Osteoblast (primary cell): ENCODE data around the gene SHROOM3. TPM values are rescaled to one million over a fixed set of nuclear protein-coding genes. Genes with fewer than 3 reads are reported as not detected.
"Not testable (repeated sequence)": the region's sequence is repeated elsewhere in the genome, so short reads cannot be mapped to it uniquely, and the experiment has no call there.

Source experiments
- DNase-seq: peaks from one replicate; pipeline ENCODE4 v3.0.0; 2011; ENCODE audit warnings: low spot score, mixed read lengths; ENCODE audit not compliant: insufficient read length; ENCODE audit errors: missing footprints
- H2AFZ ChIP-seq: 2 replicates; pipeline ENCODE4 v1.6.0; 2011; ENCODE audit warnings: mild to moderate bottlenecking, low read length
- H3K27ac ChIP-seq: 2 replicates; pipeline ENCODE4 v1.5.1; 2011; ENCODE audit warnings: mild to moderate bottlenecking, low read depth, low read length, moderate library complexity
- H3K27me3 ChIP-seq: 2 replicates; pipeline ENCODE4 v1.6.0; 2012; ENCODE audit warnings: mild to moderate bottlenecking, control low read depth, inconsistent platforms, low read length, moderate library complexity; ENCODE audit not compliant: insufficient read depth
- H3K36me3 ChIP-seq: 2 replicates; pipeline ENCODE4 v1.5.1; 2011; ENCODE audit warnings: mild to moderate bottlenecking, low read length, control low read depth, moderate library complexity; ENCODE audit not compliant: insufficient read depth
- H3K4me1 ChIP-seq: 2 replicates; pipeline ENCODE4 v1.5.1; 2011; ENCODE audit warnings: mild to moderate bottlenecking, low read length, control low read depth, moderate library complexity; ENCODE audit not compliant: insufficient read depth
- H3K4me2 ChIP-seq: 2 replicates; pipeline ENCODE4 v1.6.0; 2011; ENCODE audit warnings: mild to moderate bottlenecking, low read length; ENCODE audit not compliant: insufficient read depth
- H3K4me3 ChIP-seq: fragments of 200-600 bp; sonication (generic); 3 replicates; pipeline ENCODE4 v1.5.1; 2012; ENCODE audit warnings: mild to moderate bottlenecking, low read length, inconsistent platforms; ENCODE audit not compliant: insufficient read depth
- H3K79me2 ChIP-seq: 2 replicates; pipeline ENCODE4 v1.6.0; 2012; ENCODE audit warnings: mild to moderate bottlenecking, low read length, control low read depth, inconsistent platforms; ENCODE audit not compliant: insufficient read depth
- H3K9me3 ChIP-seq: 2 replicates; pipeline ENCODE4 v1.5.1; 2011; ENCODE audit warnings: low read depth, low read length, control low read depth
- H4K20me1 ChIP-seq: 2 replicates; pipeline ENCODE4 v1.6.0; 2012; ENCODE audit warnings: mild to moderate bottlenecking, low read length, control low read depth; ENCODE audit not compliant: insufficient read depth
- CTCF ChIP-seq: IDR thresholded peaks from 2 replicates; pipeline ENCODE4 v1.5.1; 2011; ENCODE audit warnings: mild to moderate bottlenecking, low read depth, low read length, moderate library complexity; ENCODE audit errors: extremely low read depth
- total RNA-seq: library from RNA; depleted of rRNA; stranded (reverse); fragments of >200 nt; gene quantifications from 2 replicates; pipeline ENCODE4 v1.2.3, GENCODE V29; 2012

The SHROOM3 gene
- total RNA-seq, 1 donor, result 9.8 TPM

- Histone ChIP-seq H3K4me2 (no peak overlapping the region), H3K79me2 (peaks cover 2% of the 10 kb centered on the region), H3K27me3 (no peaks in the 10 kb centered on the region), H3K4me1 (peaks cover 1% of the 10 kb centered on the region), H3K36me3 (no peaks in the 10 kb centered on the region), H3K27ac (no peak overlapping the region), H2AFZ (no peak overlapping the region), H4K20me1 (no peaks in the 10 kb centered on the region), H3K9me3 (no peaks in the 10 kb centered on the region), H3K4me3 (no peak overlapping the region)
- no peak for DNase-seq
- TF ChIP-seq CTCF, result no peak
These were observed 283.0 kb downstream of the SHROOM3 start for GRCh38 chr4:76718021-76718420.

GRCh38 chr4:76718831-76719230 lies 283.8 kb downstream of the SHROOM3 start:
- Histone ChIP-seq H3K9me3 (no peaks in the 10 kb centered on the region), H3K27ac (no peak overlapping the region), H3K4me2 (no peak overlapping the region), H4K20me1 (no peaks in the 10 kb centered on the region), H3K36me3 (no peaks in the 10 kb centered on the region), H3K27me3 (no peaks in the 10 kb centered on the region), H2AFZ (no peak overlapping the region), H3K79me2 (peaks cover 2% of the 10 kb centered on the region), H3K4me1 (peaks cover 9% of the 10 kb centered on the region), H3K4me3 (no peak overlapping the region)
- DNase-seq, result no peak
- TF ChIP-seq CTCF, result no peak

DNA sequence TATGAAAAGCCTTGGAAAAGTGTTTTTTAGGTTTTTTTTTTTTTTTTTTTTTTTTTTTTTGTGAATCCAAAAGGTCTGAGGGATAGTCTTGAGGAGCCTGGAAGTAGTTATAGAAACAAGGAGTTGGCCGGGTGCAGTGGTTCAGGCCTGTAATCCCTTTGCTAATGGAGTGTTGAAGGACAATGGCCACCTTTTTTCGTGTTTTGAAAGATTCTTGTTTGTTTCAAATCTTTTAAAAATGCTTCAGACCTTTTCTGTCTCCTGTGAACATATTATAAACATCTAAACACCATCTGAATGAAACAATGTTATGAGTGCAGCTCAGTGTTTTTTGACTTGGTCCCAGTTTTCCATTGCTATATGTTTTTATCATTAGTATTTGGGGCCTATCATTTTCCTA lies 285.1 kb downstream of the SHROOM3 start:
- DNase-seq, result no peak
- Histone ChIP-seq H3K36me3 (no peaks in the 10 kb centered on the region), H2AFZ (no peak overlapping the region), H3K9me3 (no peaks in the 10 kb centered on the region), H3K4me2 (no peak overlapping the region), H3K4me3 (no peak overlapping the region), H3K27me3 (no peaks in the 10 kb centered on the region), H3K27ac (no peak overlapping the region), H3K4me1 (peaks cover 22% of the 10 kb centered on the region), H4K20me1 (no peaks in the 10 kb centered on the region), H3K79me2 (peaks cover 2% of the 10 kb centered on the region)
- TF ChIP-seq CTCF, result no peak

DNA sequence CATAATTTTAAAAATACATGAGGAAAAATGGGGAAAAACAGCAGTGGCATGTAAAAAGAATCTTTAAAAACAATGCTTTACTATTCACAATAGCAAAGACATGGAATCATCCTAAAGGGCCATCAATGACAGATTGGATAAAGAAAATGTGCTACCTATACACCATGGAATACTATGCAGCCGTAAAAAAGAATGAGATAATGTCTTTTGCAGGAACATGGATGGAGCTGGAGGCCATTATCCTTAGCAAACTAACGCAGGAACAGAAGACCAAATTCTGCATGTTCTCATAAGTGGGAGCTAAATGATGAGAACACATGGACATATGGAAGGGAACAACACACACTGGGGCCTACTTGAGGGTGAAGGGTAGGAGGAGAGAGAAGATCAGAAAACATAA lies 287.1 kb downstream of the SHROOM3 start:
- not testable (repeated sequence) for H3K4me3 ChIP-seq, H3K9me3 ChIP-seq, H3K4me2 ChIP-seq, H3K36me3 ChIP-seq, H3K27ac ChIP-seq, H3K27me3 ChIP-seq, DNase-seq, H4K20me1 ChIP-seq, H2AFZ ChIP-seq, H3K79me2 ChIP-seq
- H3K4me1 ChIP-seq, result peaks cover 29% of the 10 kb centered on the region
